Progenitor cell of endocrine pancreas (in vitro differentiated cells): ENCODE results near the gene ZMAT5. TPM values are rescaled to one million over a fixed set of nuclear protein-coding genes. Genes with fewer than 3 reads are reported as not detected.

ENCODE experiments used
- DNase-seq: peaks from one replicate; pipeline ENCODE4 v3.0.0; 2021; ENCODE audit warnings: low spot score; ENCODE audit not compliant: unreplicated experiment
- H3K27ac Mint-ChIP-seq: 2 replicates; pipeline ENCODE4 v1.8.0; 2021; ENCODE audit warnings: mild to moderate bottlenecking, moderate library complexity, mixed read lengths
- H3K27me3 Mint-ChIP-seq: 2 replicates; pipeline ENCODE4 v1.8.0; 2021; ENCODE audit warnings: mixed read lengths
- H3K36me3 Mint-ChIP-seq: 2 replicates; pipeline ENCODE4 v1.8.0; 2022; ENCODE audit warnings: mixed read lengths; ENCODE audit not compliant: insufficient read depth
- H3K4me1 Mint-ChIP-seq: 2 replicates; pipeline ENCODE4 v1.8.0; 2021; ENCODE audit warnings: low read depth, mixed read lengths
- H3K4me3 Mint-ChIP-seq: 2 replicates; pipeline ENCODE4 v1.8.0; 2021; ENCODE audit warnings: low read depth, mild to moderate bottlenecking, moderate library complexity, mixed read lengths
- H3K9me3 Mint-ChIP-seq: 2 replicates; pipeline ENCODE4 v1.8.0; 2021; ENCODE audit warnings: low read depth, mixed read lengths
- CTCF ChIP-seq: fragments of 200-600 bp; sonication (generic); IDR thresholded peaks from one replicate; pipeline ENCODE4 v1.5.0; 2021; ENCODE audit warnings: antibody characterized with exemption, mild to moderate bottlenecking; ENCODE audit not compliant: unreplicated experiment
- total RNA-seq: library from RNA; stranded (reverse); gene quantifications from 2 replicates; pipeline ENCODE4 v1.2.1, GENCODE V29; 2021

Gene ZMAT5
- total RNA-seq, 1 donor from 2014 or later, result 21.1 TPM

GRCh38 chr22:29684244-29684643, 82.6 kb downstream of the ZMAT5 start:
- Mint-ChIP-seq H3K36me3 (peaks cover 12% of the 10 kb centered on the region), H3K4me3 (no peak overlapping the region), H3K27me3 (no peaks in the 10 kb centered on the region), H3K27ac (no peak overlapping the region), H3K4me1 (no peaks in the 10 kb centered on the region), H3K9me3 (no peaks in the 10 kb centered on the region)
- no peak for DNase-seq
- TF ChIP-seq CTCF, result no peak

- no peak for TF ChIP-seq CTCF
- DNase-seq, result no peak
- H3K4me1 Mint-ChIP-seq, result no peaks in the 10 kb centered on the region
- peaks cover 14% of the 10 kb centered on the region for H3K36me3 Mint-ChIP-seq
- no peak overlapping the region for H3K4me3 Mint-ChIP-seq
- no peaks in the 10 kb centered on the region for H3K9me3 Mint-ChIP-seq
- H3K27me3 Mint-ChIP-seq, result no peaks in the 10 kb centered on the region
- H3K27ac Mint-ChIP-seq, result no peak overlapping the region
Observed at GRCh38 chr22:29683536-29683935, 83.3 kb downstream of the ZMAT5 start.

Other genes starting within 250 kb of the ZMAT5 start
- 72.9 and 80.3 TPM in 2 replicates for gene THOC5, start 213.2 kb downstream of the ZMAT5 start, total RNA-seq
- 221 and 222 TPM in 2 replicates for gene NIPSNAP1, start 185.9 kb downstream of the ZMAT5 start, total RNA-seq
- gene NF2, start 163.4 kb downstream of the ZMAT5 start, total RNA-seq, result 36.6 and 37.1 TPM in 2 replicates
- 0.12 TPM in 1 of 2 replicates, not detected in the other for gene CABP7, start 47.0 kb downstream of the ZMAT5 start, total RNA-seq
- 109 and 120 TPM in 2 replicates for gene UQCR10, start 362 bp upstream of the ZMAT5 start, total RNA-seq
- gene ASCC2, start 71.3 kb upstream of the ZMAT5 start, total RNA-seq, result 56.1 and 60.6 TPM in 2 replicates
- 50.2 and 51.0 TPM in 2 replicates for gene MTMR3, start 116.2 kb upstream of the ZMAT5 start, total RNA-seq